Measurements from ENCODE around the gene ARHGEF1. TPM values are rescaled to one million over a fixed set of nuclear protein-coding genes. Genes with fewer than 3 reads are reported as not detected.
"Not testable (repeated sequence)": the region's sequence is repeated elsewhere in the genome, so short reads cannot be mapped to it uniquely, and the experiment has no call there.

Gene ARHGEF1
- polyA plus RNA-seq, 5 donors, result 51.2 to 86.8 (median 78.4) TPM

- DNase-seq, result no peak
Measured at GRCh38 chr19:41930322-41930722, 47.3 kb downstream of the ARHGEF1 start.

GRCh38 chr19:41930926-41931592 lies 48.1 kb downstream of the ARHGEF1 start:
- DNase-seq, result no peak

GRCh38 chr19:41932259-41932719 lies 49.3 kb downstream of the ARHGEF1 start:
- DNase-seq, result no peak

GRCh38 chr19:41932720-41933332 lies 49.8 kb downstream of the ARHGEF1 start:
- no peak for DNase-seq

- DNase-seq, result no peak
Measured at GRCh38 chr19:41933693-41934426, 50.9 kb downstream of the ARHGEF1 start.

- peak in 1 of 2 donors; percentile 50 for DNase-seq
Measured at GRCh38 chr19:41934849-41935374, 51.9 kb downstream of the ARHGEF1 start.

GRCh38 chr19:41935760-41936415 lies 52.9 kb downstream of the ARHGEF1 start:
- no peak for DNase-seq

GRCh38 chr19:41936416-41936850 lies 53.4 kb downstream of the ARHGEF1 start:
- DNase-seq, result no peak

- DNase-seq, result no peak
Measured at GRCh38 chr19:41936961-41937360, 54.0 kb downstream of the ARHGEF1 start.

GRCh38 chr19:41937525-41938468 lies 54.8 kb downstream of the ARHGEF1 start:
- DNase-seq, result no peak

GRCh38 chr19:41939209-41939608 lies 56.2 kb downstream of the ARHGEF1 start:
- not testable (repeated sequence) for DNase-seq

- no peak for DNase-seq
Measured at GRCh38 chr19:41939861-41940730, 57.1 kb downstream of the ARHGEF1 start.

- DNase-seq, result no peak
Measured at GRCh38 chr19:41940731-41941409, 57.9 kb downstream of the ARHGEF1 start.

GRCh38 chr19:41941410-41942202 lies 58.6 kb downstream of the ARHGEF1 start:
- no peak for DNase-seq

- DNase-seq, result no peak
Measured at GRCh38 chr19:41944336-41944735, 61.4 kb downstream of the ARHGEF1 start.

- no peak for DNase-seq
Measured at GRCh38 chr19:41945135-41945766, 62.3 kb downstream of the ARHGEF1 start.

- no peak for DNase-seq
Measured at GRCh38 chr19:41947091-41947490, 64.1 kb downstream of the ARHGEF1 start.

- peak in 1 of 2 donors; percentile 56 for DNase-seq
Measured at GRCh38 chr19:41951686-41952172, 68.7 kb downstream of the ARHGEF1 start.

Measured in right lung (tissue), 5 donors.